ENCODE results near the gene LTV1. TPM values are rescaled to one million over a fixed set of nuclear protein-coding genes. Genes with fewer than 3 reads are reported as not detected.

Gene LTV1
- total and polyA plus RNA-seq, 2 of the 8 experiments (the other 6 are each of a cell fraction or from before 2014, with no cell fraction given): 8.0 to 46.9 TPM

GRCh38 chr6:143840595-143841265, 2.4 kb upstream of the LTV1 start (continued):
- TF ChIP-seq CHD7 (IDR thresholded peaks at IDR 0.05; ENCODE audit: insufficient replicate concordance, low read length) (no peak), NANOG (IDR thresholded peaks at IDR 0.05; ENCODE audit: insufficient read depth, low read depth, low read length, poor library complexity, severe bottlenecking) (no peak), GABPA (IDR thresholded peaks at IDR 0.05; ENCODE audit: borderline replicate concordance, insufficient read depth, low read length) (no peak), SIRT6 (IDR thresholded peaks at IDR 0.05; ENCODE audit: low read length) (no peak), BACH1 (IDR thresholded peaks at IDR 0.05; ENCODE audit: low read length) (no peak), CHD1 (IDR thresholded peaks at IDR 0.05; ENCODE audit: low read depth, low read length) (no peak), FOSL1 (IDR thresholded peaks at IDR 0.05; ENCODE audit: insufficient read depth, low read depth, low read length) (no peak), KDM4A (IDR thresholded peaks at IDR 0.05; ENCODE audit: low read depth, low read length, severe bottlenecking) (no peak)

Data from H1 (cell line).